DMS153 (cell line): ENCODE data around the gene PRRX2.

Source experiments
- DNase-seq: peaks from one replicate; lab custom pipeline; 2025; lab: John Stamatoyannopoulos, UW

Gene PRRX2

DNA sequence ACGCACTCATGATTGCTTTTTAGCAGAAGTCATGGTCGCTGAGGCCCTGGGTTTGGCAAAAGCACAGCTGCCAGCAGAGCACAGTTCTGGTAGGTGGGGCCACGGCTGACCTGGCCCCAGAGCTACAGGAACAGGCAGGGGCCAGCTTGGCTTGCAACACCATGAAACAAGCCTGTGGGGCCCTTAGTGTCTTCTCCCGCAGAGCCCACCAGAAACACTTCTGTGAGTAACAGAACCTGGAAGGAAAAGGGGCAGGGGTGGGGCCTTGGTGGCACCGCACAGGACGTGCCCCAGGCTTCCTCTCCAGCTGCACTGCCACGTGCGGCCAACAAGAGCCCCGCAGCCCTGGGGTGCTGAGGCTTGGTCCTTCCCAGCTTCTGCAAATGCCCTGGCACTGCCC, 28.3 kb upstream of the PRRX2 start:
- DNase-seq, result no peak

DNA sequence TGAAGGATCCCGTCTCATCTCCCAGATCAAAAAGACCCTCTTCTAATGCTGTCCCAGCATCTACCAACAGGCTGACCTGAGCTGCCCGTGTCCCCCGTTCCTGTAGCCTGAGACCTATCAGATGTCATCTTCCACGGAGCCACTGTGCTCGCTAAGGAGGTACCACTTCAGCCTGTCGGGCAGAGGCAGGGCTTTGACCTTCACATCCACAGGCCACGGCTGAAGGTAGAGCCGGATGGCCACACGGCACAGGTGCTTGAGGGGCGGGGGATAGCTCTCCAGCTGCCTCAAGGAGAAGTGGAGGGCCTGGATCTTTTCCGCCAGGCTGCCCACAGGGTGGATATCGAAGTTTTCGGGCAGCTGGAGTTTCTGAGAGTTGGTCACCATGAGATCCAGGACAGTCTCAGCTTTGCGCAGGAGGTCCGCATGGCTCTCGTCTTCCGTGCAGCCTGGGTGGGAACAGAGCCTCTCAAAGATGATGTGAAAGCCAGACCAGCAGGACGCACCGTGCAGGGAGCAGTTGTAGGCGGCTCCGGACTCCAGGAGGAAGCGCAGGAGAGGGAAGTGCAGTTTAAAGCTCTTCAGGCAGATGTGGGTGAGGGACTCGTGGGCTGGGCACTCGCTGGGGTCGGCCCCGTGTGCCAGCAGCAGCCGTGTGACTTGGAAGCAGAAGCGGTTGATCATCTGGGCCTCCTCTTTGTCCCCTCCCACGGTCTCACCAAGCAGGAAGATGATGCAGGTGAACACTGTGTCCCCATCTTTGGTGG, 27.6 kb upstream of the PRRX2 start:
- no peak for DNase-seq

DNA sequence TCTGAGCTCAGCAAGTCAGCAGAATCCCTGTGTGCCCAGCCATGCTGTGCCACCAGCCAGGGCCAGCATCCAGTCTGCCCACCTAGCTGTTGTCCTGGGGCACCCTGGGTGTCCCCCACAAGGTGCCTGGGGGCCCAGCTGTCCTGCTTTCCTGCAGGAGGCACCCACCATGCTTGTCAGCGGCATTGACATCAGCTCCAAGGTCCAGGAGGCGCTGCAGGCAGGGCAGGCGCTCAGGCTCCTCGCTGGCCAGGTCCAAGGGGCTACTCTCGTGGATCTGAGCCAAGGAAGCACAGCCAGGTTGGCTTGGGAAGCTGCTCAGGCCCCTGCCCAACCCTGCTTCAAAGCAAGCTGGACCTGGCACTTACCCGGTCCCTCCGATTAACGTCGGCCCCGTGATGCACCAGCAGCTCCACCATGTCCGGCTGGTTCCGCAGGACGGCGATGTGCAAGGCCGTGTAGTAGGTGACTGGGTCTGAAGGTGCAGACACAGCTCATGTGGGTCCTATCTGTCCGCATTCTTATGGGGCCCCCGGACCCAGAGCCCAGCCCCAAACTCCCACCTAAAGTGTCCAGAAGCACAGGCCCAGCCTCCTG, 26.3 kb upstream of the PRRX2 start:
- DNase-seq, result no peak

DNA sequence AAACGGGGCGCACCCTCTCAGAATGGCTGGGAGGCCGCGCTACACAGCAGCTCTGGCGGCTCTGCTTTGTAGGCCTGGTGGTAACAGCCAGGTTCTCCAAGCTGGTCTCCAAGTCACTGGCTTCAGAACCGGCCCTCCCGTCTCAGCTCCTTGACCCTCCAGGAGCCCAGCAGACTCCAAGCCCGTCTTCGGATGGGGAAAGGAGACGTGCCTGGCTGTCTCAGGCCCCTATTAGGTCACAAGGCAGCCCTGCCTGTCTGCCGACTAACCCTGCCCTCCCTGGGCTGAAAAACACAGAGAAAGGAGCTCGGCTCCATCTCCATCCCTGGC, 25.7 kb upstream of the PRRX2 start:
- no peak for DNase-seq

DNA sequence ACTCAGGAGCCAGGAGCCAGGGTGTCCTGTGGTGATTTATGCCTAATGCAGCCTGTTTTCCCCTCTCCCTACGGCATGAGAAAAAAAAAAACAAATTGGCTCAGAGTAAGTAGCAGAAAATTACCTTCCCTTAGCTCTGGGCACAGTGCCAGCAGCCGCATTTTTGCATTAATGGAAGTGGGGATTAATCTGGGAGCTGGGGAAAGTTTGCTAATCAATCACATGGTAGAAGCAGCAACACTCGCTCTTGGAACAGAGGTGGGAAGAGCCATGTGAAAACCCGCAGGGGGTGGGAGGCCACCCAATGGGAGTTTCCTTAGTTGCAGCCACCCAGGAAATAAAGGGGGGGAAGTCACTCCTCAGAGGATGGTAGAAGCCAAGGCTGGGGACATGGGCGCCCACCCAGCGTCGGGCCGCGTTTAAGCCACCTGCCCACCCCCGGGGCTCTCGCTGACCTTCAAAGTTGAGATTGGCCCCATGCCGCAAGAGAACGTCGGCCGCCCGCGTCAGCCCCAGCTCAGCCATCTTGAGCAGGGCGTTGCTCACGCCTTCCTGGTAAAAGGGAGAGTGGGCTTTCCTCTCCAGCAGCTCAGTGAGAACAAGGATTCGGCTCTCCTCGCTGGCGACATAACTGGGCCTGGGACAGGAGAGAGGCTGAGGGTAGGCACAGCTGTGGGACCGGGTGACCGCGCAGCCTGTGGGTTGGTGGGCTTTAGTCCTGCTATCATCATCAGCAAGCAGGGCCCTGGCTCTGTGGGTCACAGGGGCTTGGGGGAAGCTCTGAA, 25.2 kb upstream of the PRRX2 start:
- no peak for DNase-seq

DNA sequence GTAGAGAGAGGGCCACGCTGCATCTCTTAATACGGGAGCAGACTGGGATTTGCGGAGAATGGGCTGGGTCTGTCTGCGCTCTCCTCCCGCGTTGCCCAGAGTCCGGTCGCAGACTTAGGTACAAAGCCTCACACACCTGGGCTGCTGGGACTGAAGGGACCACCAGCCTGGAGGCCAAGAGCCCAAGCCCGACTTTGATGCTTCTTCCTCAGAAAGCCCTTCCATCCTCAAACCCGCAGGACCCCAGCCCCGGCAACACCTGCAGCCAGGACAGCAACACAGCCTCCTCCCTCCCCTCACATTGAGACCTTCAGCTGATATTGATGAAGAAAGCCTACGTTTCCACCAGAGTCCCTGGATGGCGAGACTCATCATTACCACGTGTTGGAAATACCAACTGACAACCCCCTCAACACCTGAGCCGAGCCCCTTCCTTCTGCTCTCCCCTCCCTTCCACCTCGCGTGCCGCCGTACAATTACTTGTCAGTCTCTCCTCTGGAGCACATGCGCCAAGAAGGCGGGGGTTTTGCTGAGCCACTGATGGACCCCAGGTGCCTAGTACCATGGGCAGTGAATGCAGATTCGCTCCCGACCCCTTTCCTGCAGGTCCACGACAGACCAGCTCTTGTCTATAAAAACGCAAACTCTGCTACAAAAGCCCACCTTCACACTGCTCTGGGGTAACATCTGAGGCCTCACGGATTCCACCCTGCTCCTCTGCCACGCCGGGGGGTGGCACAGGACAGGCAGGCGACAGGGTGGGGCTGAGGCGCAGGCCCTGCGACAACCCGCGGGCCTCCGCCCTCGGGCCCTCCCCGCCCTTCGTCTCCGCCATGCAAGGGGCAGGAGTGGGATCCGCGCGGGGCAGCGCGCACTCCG, 24.3 kb upstream of the PRRX2 start:
- no peak for DNase-seq

DNA sequence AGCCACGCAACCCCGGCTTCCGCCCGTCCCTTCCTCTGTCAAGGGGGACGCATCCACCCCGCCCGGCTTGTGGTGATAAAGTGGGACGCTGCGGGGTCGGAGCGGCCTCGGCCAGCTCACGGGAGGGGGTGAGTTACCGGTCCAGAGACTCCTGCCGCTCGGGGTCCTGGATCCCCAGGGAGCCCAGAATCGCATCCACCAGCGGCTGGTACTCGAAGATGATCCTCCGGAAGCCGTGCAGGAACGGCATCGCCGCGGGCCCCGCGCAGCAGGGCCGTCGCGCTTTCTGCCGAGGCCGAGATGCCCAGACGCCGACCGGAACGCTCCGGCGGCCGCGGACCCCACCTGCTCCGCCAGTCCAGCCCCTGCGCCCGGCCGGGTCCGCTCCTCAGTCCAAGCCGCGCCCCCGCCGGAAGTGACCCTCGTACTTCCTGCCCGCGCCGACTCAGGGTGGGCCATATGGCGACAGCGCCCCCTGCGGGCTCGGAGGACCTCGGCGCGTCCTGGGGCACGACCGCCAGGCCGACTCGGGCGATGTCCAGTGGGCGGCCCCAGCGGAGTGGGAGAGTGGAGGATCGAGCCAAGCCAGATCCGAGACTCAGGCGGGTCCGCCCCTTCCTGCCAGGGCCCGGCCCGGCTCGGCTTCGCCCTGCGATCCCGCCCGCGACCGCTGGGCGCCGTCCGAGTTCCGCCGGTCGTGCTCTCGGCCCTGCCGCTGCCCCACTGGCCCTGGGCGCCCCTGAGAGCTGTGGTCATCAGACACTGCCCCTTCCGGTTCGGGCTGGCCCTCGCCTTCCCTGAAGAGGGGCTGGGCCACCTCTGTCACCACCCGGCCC, 23.5 kb upstream of the PRRX2 start, which contains the start of gene ASB6:
Gene ASB6, minus strand, starts transcription at position 402 of the 836 bp plus-strand sequence. Its CDS starts 152 bp downstream, at position 250.
- peak; percentile 64 for DNase-seq

DNA sequence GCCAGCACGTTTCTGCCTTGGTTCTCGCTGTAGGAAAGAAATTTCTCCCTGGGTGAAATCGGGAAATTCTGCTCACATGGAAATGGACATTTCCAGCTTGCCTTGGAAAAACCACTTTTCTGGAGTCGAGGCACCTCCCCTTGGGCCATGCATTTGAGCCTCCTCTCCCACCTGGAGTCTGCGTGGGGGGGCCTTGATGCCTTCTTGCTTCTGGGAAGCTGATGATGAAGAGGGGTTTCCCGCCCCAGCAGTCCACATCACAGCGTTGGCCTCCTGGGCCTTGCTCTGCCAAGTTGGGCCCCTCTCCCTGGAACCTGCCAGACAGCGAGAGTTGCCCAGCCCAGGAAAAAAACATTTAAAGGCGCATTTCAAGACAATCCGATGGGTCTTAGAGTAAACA, 21.7 kb upstream of the PRRX2 start:
- no peak for DNase-seq

DNA sequence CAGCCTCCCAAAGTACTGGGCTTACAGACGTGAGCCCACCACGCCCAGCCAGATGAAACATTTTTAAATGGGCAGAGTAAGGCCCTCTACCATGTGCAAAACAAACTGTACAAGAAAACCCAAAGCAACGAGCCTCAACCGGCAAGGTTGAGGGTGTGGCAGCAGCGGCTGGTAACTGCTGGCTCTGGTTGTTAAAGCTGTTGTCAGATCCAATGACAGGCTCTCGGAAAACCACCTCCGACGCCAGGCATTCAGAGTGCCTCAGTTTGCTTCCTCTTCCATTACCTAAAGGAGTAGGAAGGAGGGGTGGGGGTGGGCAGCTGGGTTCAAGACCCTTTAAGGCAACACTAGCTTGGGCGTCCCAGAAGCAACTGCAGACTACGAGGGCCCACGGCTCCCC, 21.1 kb upstream of the PRRX2 start:
- no peak for DNase-seq

DNA sequence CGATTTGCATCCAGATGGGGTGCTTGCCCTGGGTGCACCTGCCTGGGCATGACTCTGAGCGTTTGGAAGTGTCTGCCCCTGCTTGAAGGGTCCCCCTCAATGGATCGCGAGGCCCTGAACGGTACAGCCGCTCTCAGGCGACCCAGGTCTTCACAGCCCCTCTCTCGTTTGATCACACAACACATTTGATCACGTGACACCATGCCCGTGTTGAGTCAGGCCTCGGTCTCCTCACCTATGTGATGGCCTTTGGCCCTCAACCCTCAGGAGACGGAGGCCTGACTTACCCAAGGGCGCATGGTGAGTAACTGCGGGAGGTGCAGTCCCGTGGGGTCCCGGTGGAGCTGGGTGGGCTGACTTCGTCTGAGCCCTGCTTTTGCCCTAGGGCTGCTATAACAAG, 20.5 kb upstream of the PRRX2 start:
- no peak for DNase-seq

DNA sequence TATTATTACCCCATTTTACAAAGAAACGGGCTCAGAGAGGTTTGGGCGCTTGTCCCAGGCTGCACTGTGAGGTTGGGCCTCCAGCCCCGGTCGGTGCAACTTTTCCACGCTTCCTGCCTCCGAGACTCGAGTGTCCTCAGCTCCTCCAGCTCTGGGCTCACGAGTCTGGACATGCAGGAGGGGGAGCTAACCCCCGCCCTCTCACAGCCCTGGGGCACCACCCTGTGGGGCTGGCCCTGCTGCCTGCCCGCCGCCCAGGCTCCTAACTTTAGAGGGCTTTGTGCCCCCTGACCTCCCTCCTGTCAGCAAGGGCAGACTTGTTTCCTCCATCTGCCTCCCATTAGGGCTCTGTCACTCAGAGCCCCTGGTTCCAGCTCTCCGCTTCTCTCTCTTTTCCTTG, 19.2 kb upstream of the PRRX2 start:
- DNase-seq, result no peak

DNA sequence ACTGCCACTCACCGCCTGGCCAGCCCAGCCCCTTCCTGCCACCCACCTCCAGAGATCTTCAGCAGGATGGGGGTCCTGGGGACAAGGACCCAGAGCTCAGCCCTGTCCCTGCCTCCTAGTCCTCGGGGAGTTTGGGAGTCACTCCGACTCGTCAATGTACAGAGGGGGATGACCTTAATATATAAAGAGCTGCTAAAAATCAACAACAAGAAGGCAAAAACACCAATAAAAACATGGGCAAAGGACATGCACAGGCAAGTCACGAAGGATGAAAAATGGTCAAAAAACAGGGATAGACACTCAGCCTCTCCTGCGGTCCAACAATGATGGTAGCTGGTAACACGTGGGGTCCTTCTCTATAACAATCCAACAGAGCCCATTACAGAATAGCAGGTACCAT, 18.8 kb upstream of the PRRX2 start:
- no peak for DNase-seq

DNA sequence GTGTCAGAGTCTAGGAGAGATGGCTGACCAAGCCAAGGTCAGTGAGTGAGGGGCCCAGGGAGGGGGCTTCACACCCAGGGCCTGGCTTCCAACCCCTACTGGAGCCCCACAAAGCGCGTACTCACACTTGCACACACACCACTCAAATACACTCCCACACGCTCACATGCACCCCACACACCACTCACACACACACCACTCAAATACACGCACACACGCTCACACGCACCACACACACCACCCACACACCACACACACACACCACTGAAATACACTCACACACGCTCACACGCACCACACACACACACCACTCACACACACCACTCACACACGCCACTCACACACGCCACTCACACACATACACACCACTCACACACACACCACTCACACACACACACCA, 17.8 kb upstream of the PRRX2 start:
- no peak for DNase-seq

DNA sequence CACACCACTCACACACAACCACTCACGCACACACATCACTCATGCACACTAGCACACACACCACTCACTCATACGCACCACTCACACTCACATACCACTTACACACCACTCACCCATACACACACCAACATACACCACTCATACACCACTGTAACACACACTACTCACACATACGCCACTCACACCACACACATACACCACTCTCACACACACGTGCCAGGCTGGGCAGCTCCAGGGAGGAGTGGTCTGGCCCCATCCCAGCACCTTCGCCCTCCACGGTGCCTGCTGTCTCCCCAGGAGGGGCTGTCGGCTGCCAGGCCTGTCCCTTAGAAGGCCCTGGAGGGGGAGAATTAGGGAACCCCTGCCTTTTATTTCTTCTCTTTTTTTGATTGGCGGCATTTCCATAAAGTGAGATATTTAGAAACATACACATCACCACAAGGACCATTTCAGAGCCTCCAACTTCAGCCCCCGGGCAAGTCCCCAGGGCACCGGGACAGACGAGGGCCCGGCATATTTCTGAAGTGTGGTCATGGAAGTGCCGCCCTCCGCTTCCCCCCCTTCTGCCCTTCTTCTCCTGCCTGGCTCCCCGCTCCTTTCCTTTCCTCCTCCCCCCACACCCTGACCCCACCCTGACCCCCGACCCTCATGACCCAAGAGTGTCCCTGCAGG, 17.2 kb upstream of the PRRX2 start:
- DNase-seq, result no peak

DNA sequence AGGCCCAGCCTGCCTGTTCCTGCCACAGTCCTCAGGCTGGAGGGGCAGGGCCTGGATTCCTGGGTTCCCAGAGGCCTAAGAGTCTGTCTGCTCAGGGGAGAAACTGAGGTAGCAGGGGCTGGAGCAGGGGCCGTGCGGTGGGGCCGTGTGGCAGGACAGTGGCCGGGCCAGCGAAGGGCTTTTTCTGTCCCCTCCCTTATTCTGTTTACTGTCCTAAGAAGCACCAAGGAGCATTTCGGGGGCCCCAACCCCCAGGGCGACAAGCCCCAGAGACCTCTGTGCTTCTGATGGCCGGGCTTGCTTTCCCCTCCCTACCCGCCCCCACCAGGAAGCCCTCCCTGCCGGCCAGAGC, 16.7 kb upstream of the PRRX2 start:
- no peak for DNase-seq

DNA sequence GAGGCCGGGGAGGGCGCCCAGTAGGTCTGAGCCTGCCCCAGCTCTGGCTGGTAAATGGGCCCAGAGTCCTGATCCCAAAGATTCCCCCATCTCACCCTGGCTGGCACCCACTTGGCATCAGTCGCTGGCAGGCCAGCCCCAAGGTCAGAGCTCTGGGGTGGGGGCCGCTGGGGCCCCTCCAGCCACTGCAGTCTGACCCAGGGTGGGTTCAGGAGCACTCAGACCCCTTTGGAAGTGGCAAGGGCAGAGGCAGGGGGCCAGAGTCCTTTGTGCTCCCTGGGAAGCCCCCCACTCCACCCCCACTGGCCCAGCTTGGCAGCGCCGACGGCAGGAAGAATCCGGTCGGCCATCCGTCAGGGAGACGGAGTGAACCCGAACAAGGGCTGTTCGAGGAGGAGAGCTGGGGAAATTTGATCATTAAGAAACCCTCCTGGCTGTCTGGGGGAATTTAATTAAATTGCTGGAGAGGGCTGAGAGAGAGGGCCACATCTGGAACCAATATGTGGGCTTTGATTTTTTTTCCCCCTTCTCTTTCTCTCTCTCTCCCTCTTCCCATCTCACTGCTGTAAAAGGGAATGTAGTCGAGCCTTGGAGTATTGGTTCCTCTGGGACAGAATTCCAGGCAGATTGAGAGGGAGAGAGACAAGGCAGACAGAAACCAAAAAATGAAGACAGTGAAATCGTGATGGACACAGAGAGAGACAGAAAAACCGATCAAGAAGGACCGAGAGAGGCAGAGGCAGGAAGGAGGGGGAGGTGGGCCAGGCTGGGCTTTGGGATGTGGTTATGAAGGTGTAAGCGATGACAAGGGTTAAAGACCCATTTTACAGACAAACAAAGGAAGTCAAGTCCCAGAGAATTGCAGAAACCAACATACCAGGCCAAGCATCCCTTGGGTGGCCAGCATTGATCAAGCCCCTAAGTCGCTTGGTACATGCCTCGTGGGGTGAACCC, 15.4 kb upstream of the PRRX2 start:
- DNase-seq, result no peak

DNA sequence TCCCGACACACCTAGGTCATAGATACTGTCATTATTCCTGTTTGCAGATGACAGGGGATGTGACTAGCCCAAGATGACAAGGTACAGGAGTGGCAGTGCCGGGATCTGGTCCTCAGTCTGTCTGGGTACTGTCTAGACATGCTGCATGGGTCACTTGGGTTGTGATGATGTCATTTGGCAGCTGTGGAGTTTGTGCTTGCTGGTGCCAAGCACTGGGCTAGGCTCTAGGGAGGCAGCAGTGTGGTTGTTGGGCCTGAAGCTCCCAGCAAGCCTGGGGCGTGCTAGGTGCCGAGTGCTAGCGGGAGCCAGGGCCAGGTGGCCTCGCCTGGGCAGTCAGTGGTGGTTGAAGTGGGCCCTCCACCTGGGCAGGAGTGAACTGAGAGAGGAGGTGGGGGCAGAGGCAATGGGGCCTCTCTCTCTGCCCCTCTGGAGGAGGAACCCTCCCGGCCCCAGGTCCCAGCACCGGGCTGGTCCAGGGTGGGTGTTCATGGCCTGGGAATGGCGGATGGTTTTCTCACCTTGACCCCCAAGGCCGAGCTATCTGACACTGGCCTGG, 14.7 kb upstream of the PRRX2 start:
- DNase-seq, result no peak

DNA sequence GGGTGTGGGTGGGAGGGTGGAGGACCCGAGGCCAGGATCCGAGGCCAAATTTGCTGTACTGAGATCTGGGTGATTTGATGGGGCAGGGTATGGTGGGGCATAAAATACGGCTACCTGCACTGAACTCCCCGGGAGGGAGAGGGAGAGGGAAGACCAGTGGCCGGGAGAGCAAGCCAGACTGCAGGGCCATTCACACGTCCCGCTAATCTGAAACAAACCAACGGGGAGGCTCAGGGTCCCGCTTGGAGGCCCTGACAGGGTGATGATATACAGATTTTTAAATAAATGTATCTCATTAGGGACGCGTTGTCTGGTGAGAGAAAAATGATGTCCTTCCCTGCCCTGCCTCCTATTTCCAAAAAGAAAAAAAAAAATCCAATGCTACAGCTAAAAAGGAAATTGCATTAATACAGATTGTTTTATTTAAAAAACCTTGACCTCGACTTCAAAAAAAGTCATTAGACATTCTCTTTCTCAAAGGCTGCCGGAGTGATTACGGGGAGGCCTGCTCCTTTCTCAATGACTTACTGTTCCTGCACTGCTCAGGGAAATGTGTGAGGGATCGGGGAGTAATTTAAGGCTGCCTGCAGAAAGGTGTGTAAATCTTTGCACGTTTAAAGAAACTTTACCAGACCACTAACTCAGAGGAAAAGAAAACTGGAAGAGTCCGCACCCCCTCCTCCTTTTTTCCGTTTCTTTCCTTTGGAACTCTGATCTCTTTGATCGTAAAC, 11.5 kb upstream of the PRRX2 start:
- no peak for DNase-seq

DNA sequence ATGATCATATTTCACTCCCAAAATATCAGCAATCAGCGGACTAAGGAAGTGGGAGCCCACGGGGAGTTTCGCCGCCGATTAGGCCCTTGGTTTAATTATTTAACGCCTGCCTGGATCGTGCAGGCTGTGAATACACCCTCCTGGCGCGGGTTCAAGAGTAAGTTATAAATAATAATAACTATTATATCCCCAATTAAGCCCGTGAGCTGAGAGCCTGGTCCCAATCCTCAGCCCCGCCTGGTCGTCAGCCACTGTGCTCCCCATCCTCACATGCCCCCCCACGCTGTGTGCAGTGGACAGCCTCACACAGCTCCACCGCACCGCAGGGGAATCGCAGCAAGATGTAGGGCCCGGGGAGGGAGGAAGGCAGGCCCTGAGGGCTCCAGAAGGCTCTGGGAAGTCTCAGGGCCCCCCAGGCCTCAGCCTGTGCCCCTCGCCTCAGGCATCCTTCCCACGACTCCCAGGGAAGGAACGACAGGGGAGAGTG, 10.8 kb upstream of the PRRX2 start:
- DNase-seq, result no peak
